Measurements from ENCODE around the gene UBR2. TPM values are rescaled to one million over a fixed set of nuclear protein-coding genes. Genes with fewer than 3 reads are reported as not detected.

UBR2 gene
- total and polyA plus RNA-seq, 2 of the 4 experiments (the other 2 are of a cell fraction), result 7.7 to 32.3 TPM

- Histone ChIP-seq H3K9me3 (ENCODE audit: control insufficient read depth, insufficient read depth, low read length) (no peaks in the 10 kb centered on the region), H4K8ac (ENCODE audit: low read depth in 2 of 2, low read length in 2 of 2) (no peak overlapping the region), H3K36me3 (ENCODE audit: control insufficient read depth, insufficient read depth, low read length) (peaks cover 9% of the 10 kb centered on the region), H3K4me3 (ENCODE audit: insufficient read depth, low read depth, low read length) (no peak overlapping the region), H3K79me1 (ENCODE audit: low read depth in 1 of 2, low read length in 2 of 2) (peaks cover 15 to 74% of the 10 kb centered on the region in 2 experiments), H3K56ac (ENCODE audit: extremely low read depth, insufficient read depth, low read length) (no peak overlapping the region), H4K91ac (ENCODE audit: insufficient read depth, low read depth, low read length) (no peak overlapping the region), H3K4me2 (ENCODE audit: low read depth, low read length) (no peak overlapping the region), H2BK5ac (ENCODE audit: low read depth, low read length, poor library complexity, severe bottlenecking) (no peak overlapping the region), H4K5ac (ENCODE audit: low read depth, low read length) (no peak overlapping the region), H3K9me1 (ENCODE audit: insufficient read depth, low read length) (no peaks in the 10 kb centered on the region; the same call in 1 of the 2 replicates), H3K9ac (ENCODE audit: low read depth, low read length) (no peak overlapping the region), H2AK9ac (replicated peaks; ENCODE audit: low read depth, low read length, poor library complexity) (no peak overlapping the region), H3K14ac (replicated peaks; ENCODE audit: low read depth, low read length) (no peak overlapping the region), H3K4me1 (ENCODE audit: control insufficient read depth, insufficient read depth, low read length) (no peaks in the 10 kb centered on the region), H3K27me3 (ENCODE audit: control insufficient read depth, insufficient read depth, low read length) (no peaks in the 10 kb centered on the region), H2BK20ac (ENCODE audit: low read depth, low read length) (no peak overlapping the region), H3K23ac (ENCODE audit: low read depth, low read length) (peak overlapping the region; percentile 33; the same call in 1 of the 2 replicates), H4K20me1 (ENCODE audit: insufficient read depth, low read length) (peaks cover 35% of the 10 kb centered on the region; the same call in 1 of the 2 replicates), H2AK5ac (ENCODE audit: low read depth, low read length) (no peak overlapping the region), H3K18ac (ENCODE audit: low read depth, low read length) (no peak overlapping the region), H2BK15ac (ENCODE audit: low read depth, low read length) (no peak overlapping the region), H2AFZ (replicated peaks; ENCODE audit: low read length, poor library complexity) (no peak overlapping the region), H3K4ac (ENCODE audit: low read depth, low read length) (no peak overlapping the region), H3K27ac (ENCODE audit: insufficient read depth, low read length) (no peak overlapping the region), H2BK120ac (ENCODE audit: low read depth, low read length) (no peak overlapping the region)
- dilution Hi-C loops (cut with HindIII; ENCODE audit: low sequenced_read_pairs, unreplicated experiment), result no loop called here
- intact Hi-C loops (cut with micrococcal nuclease), result no loop called here
- TF ChIP-seq MXI1 (IDR thresholded peaks at IDR 0.05; ENCODE audit: borderline replicate concordance, low read depth, low read length) (no peak), RAD21 (IDR thresholded peaks at IDR 0.05; ENCODE audit: low read length) (no peak), USF2 (IDR thresholded peaks at IDR 0.05; ENCODE audit: low read depth, low read length) (no peak), POLR2A (IDR thresholded peaks at IDR 0.05; ENCODE audit: low read depth, low read length) (no peak), NFE2L2 (IDR thresholded peaks at IDR 0.05; ENCODE audit: low read depth, low read length) (no peak), ELK1 (IDR thresholded peaks at IDR 0.05; ENCODE audit: borderline replicate concordance, low read depth, low read length) (no peak), FOS (IDR thresholded peaks at IDR 0.05; ENCODE audit: low read depth, low read length) (no peak), MAFK (IDR thresholded peaks at IDR 0.05; ENCODE audit: low read depth, low read length) (no peak), CHD1 (IDR thresholded peaks at IDR 0.05; ENCODE audit: low read depth, low read length) (no peak), CTCF (conservative IDR thresholded peaks at IDR 0.05; ENCODE audit: low read depth, low read length) (no peak), RFX5 (IDR thresholded peaks at IDR 0.05; ENCODE audit: low read depth, low read length) (no peak)
- ChIA-PET POLR2A (ENCODE audit: unreplicated experiment) (interaction anchor here (0.5 kb wide), 1 partner anchor 171 kb away, joined by 3 read pairs; no protein-coding TSS in a partner anchor), CTCF (interaction anchor here (0.7 to 0.9 kb wide), 3 partner anchors 9 to 262 kb away, joined by 3 to 7 read pairs (median 4); no protein-coding TSS in a partner anchor)
- in situ Hi-C loops (cut with MboI; ENCODE audit: low sequenced_read_pairs), result no loop called here
- no TSS peak for BruUV-seq (replicated peaks)
- ATAC-seq (ENCODE audit: low read depth), result no peak
- no peak for DNase-seq
- WGBS, 2 experiments (ENCODE audit: extremely low coverage in 2 of 2, insufficient read length in 1 of 2), result no CpG with 5 or more reads among the region's 4 CpGs
Measured at GRCh38 chr6:42572523-42572922, 8.7 kb downstream of the UBR2 start.
